Activated naive CD4-positive, alpha-beta T cell treated with anti-CD3 and anti-CD28 coated beads for 36 hours (primary cell): ENCODE results near the gene PDZRN3. TPM values are rescaled to one million over a fixed set of nuclear protein-coding genes. Genes with fewer than 3 reads are reported as not detected.

Experiments
- CTCF ChIA-PET: fragments of 350-600 bp; sonication (Branson Sonifier 250); formaldehyde crosslinking; loops from one replicate; lab custom pipeline; 2021; ENCODE audit warnings: antibody characterized with exemption; lab: Charles Lee
- DNase-seq: peaks from one replicate; pipeline ENCODE4 v3.0.0-alpha.2; 2020
- H3K27ac Mint-ChIP-seq: one replicate; pipeline ENCODE4 v1.8.0; 2021; ENCODE audit warnings: mild to moderate bottlenecking, mixed read lengths
- H3K27me3 Mint-ChIP-seq: one replicate; pipeline ENCODE4 v1.8.0; 2021; ENCODE audit warnings: low read depth, mixed read lengths
- H3K36me3 Mint-ChIP-seq: one replicate; pipeline ENCODE4 v1.8.0; 2021; ENCODE audit warnings: low read depth, mixed read lengths
- H3K4me1 Mint-ChIP-seq: one replicate; pipeline ENCODE4 v1.8.0; 2021; ENCODE audit warnings: low read depth, mixed read lengths
- H3K4me3 Mint-ChIP-seq: one replicate; pipeline ENCODE4 v1.8.0; 2021; ENCODE audit warnings: mild to moderate bottlenecking, moderate library complexity, mixed read lengths
- H3K9me3 Mint-ChIP-seq: one replicate; pipeline ENCODE4 v1.8.0; 2021; ENCODE audit warnings: mixed read lengths
- intact Hi-C: fragments of 100-400 bp; cut with micrococcal nuclease; formaldehyde crosslinking; loops from one replicate; pipeline ENCODE4 v1.15.1; 2023
- total RNA-seq, 2 experiments: library from RNA; stranded (reverse); gene quantifications; one replicate each; pipeline ENCODE4 v1.2.3, GENCODE V29; 2021

PDZRN3 gene
- total RNA-seq, 2 experiments from 2014 or later, result not detected

DNA sequence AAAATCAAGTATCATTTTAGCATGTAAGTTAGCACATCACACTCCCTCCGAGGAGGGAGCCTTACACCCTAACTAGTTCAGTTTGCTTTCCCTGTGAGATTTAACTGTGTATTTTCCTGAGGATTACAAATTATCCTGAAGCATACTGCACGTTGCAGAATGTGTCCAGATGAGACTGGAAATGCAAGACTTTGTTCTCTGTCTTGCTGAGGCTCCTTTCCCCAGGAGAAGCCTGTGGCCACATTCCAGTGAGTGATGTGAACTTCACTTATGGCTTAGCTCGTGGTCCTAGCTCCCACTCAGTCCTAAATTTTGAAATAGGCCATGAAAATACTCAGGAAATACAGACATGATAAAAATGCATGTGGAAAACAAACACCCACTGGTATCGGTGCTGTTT, 23.7 kb downstream of the PDZRN3 start:
- H3K36me3 Mint-ChIP-seq, result no peaks in the 10 kb centered on the region
- H3K27ac Mint-ChIP-seq, result no peak overlapping the region
- no peaks in the 10 kb centered on the region for H3K27me3 Mint-ChIP-seq
- H3K4me1 Mint-ChIP-seq, result no peaks in the 10 kb centered on the region
- DNase-seq, result no peak
- CTCF ChIA-PET, result no interaction called here
- intact Hi-C loops, result no loop called here
- no peaks in the 10 kb centered on the region for H3K9me3 Mint-ChIP-seq
- no peak overlapping the region for H3K4me3 Mint-ChIP-seq

DNA sequence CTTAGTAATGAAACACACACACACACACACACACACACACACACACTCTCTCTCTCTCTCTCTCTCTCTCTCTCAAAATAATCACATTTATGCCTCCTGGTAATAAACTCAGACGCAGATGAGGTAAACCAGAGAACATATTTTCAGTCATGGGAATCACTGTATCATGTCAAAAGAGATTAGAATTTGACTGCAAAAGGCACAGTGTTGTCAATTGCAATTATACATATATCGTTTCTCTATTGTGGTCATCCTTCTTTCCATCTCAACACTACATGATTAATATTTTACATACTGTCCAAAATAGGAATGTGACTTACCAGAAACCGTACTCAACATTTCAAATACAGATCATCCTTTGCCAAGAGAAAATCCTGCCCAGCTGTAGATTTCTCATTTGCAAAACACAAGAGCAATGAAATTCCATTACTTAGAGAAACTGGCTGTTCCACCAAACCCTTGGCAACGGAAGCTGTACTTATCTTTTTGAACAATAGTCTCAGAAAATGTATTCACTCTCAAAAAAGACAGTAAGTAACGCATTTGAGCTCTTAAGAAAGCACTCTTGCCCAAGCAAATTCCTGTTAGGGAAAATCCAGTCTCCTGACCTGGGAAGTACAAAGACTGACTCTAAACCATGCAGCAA, 24.3 kb downstream of the PDZRN3 start:
- no peak overlapping the region for H3K27ac Mint-ChIP-seq
- intact Hi-C loops, result no loop called here
- no peaks in the 10 kb centered on the region for H3K9me3 Mint-ChIP-seq
- CTCF ChIA-PET, result no interaction called here
- H3K27me3 Mint-ChIP-seq, result no peaks in the 10 kb centered on the region
- DNase-seq, result no peak
- no peaks in the 10 kb centered on the region for H3K36me3 Mint-ChIP-seq
- H3K4me1 Mint-ChIP-seq, result no peaks in the 10 kb centered on the region
- no peak overlapping the region for H3K4me3 Mint-ChIP-seq

GRCh38 chr3:73599605-73600004, 25.1 kb downstream of the PDZRN3 start:
- H3K27ac Mint-ChIP-seq, result no peak overlapping the region
- no peak for DNase-seq
- no peaks in the 10 kb centered on the region for H3K9me3 Mint-ChIP-seq
- no peaks in the 10 kb centered on the region for H3K4me1 Mint-ChIP-seq
- CTCF ChIA-PET, result no interaction called here
- H3K4me3 Mint-ChIP-seq, result no peak overlapping the region
- no peaks in the 10 kb centered on the region for H3K27me3 Mint-ChIP-seq
- H3K36me3 Mint-ChIP-seq, result no peaks in the 10 kb centered on the region
- intact Hi-C loops, result no loop called here

DNA sequence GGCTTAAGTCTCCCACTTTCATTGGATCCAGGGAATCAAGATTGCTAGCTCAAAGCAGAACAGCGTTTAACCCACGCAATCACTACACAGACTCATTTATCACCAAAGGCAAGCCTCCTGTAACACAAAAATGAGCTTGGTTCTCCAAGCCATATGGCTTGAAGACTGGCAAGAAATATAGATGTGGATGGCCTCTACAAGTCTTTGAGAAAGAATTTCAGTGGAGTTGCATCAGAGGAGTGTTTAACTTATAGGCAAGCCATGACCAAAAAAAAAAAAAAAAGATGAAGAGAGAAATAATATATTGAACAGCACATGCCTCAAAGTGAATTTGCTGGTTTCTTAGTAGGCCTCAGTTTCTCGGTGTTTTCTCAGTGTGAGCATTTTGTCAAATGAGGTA, 27.3 kb downstream of the PDZRN3 start:
- no peak for DNase-seq
- intact Hi-C loops, result no loop called here
- Mint-ChIP-seq H3K4me3 (no peak overlapping the region), H3K4me1 (no peaks in the 10 kb centered on the region), H3K9me3 (no peaks in the 10 kb centered on the region), H3K27me3 (no peaks in the 10 kb centered on the region), H3K27ac (no peak overlapping the region), H3K36me3 (no peaks in the 10 kb centered on the region)
- CTCF ChIA-PET, result no interaction called here

DNA sequence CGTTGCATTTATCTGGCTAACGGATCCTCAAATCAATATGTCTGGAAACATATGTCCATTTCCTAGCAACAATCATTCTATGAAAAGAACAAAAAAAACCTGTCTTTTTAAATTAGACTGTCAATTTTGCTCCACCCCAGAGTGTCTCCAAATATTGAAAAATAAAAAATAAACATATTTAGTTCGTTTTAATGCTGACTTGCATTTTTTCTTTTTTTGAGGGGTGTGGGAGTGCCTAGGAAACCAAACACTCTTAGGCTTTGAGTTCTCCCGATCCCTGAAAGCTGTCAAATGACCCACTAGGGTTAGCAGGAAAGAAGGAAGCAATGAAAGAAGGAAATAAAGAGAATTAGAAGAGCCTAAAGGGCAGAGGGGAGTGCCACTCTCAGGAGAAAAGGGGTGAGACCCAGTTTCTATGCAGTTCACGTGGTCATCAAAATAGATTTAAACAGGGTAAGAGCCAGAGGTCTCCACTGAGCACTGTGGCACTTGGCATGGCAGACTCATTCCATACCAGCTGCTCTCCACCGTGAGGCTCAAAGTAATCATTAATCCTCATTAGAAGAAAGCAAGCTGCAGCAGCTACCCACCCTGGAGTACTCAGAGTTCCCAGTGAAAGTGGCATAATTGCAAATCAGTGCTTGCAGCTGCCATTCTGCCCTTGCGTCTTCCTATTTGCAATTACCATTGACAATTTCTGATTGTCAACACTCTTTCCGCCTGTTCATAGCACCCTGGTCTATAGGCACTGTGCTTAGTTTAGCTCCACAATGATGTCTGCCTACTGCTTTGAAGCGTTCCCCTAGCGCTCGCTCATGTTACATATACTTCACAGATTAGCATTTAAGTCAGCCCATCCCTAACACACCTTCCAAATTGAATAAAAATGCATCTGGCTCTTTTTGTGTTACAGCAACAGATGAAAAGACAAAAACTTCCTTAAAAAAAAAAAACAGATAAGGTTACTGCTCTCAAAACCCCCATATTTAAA, 32.3 kb downstream of the PDZRN3 start:
- H3K4me3 Mint-ChIP-seq, result no peak overlapping the region
- CTCF ChIA-PET, result no interaction called here

GRCh38 chr3:73591286-73591800, 33.4 kb downstream of the PDZRN3 start:
- Mint-ChIP-seq H3K4me1 (no peaks in the 10 kb centered on the region), H3K4me3 (no peak overlapping the region), H3K9me3 (no peaks in the 10 kb centered on the region), H3K27ac (no peak overlapping the region), H3K36me3 (no peaks in the 10 kb centered on the region), H3K27me3 (peaks cover 3% of the 10 kb centered on the region)
- DNase-seq, result no peak
- intact Hi-C loops, result no loop called here
- CTCF ChIA-PET, result no interaction called here

More for the DNA sequence above, 32.3 kb downstream of the PDZRN3 start:
- no peaks in the 10 kb centered on the region for H3K36me3 Mint-ChIP-seq
- peaks cover 3% of the 10 kb centered on the region for H3K27me3 Mint-ChIP-seq
- H3K4me1 Mint-ChIP-seq, result no peaks in the 10 kb centered on the region
- DNase-seq, result no peak
- intact Hi-C loops, result no loop called here
- no peak overlapping the region for H3K27ac Mint-ChIP-seq
- no peaks in the 10 kb centered on the region for H3K9me3 Mint-ChIP-seq

DNA sequence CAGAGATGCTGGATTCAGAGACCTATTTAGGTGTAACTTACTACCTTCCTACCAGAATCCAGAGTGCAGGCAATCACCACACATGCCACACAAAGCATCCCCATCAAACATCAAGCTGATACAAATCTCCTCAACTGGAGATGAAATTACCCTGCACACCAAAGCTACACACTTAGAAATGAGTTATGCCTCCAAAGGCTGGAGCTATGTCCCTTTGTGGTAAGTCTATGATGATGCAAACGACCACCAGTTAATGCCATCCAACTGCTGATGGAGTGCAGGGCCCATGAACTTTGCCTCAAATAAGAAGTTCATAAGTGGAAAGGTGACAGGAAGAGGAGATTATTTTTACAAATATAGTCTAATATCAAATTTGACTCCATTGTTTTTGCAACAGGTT, 38.1 kb downstream of the PDZRN3 start:
- peaks cover 9% of the 10 kb centered on the region for H3K27me3 Mint-ChIP-seq
- no peak overlapping the region for H3K4me3 Mint-ChIP-seq
- H3K36me3 Mint-ChIP-seq, result no peaks in the 10 kb centered on the region
- H3K9me3 Mint-ChIP-seq, result no peaks in the 10 kb centered on the region
- H3K27ac Mint-ChIP-seq, result no peak overlapping the region
- no peaks in the 10 kb centered on the region for H3K4me1 Mint-ChIP-seq
- intact Hi-C loops, result no loop called here
- CTCF ChIA-PET, result no interaction called here
- no peak for DNase-seq

DNA sequence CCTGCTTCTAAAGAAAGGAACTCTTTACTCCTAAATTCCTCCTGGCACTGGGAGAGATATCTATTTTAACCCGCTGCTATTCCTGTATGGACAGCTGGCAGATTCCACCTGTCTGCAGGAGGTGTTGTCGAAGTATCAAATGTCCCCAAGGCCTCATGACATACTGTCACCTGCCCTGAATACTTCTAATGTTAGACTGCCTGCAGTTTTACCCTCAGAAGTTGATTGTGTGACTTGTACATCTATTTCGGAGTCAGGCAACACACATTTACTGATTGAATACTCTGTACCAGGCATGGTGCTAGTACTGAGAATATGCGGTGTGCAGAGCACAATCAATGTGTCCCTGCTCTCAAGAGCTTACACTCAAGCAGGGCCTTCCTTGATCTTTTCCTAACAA, 38.6 kb downstream of the PDZRN3 start:
- H3K36me3 Mint-ChIP-seq, result no peaks in the 10 kb centered on the region
- no peaks in the 10 kb centered on the region for H3K4me1 Mint-ChIP-seq
- H3K9me3 Mint-ChIP-seq, result no peaks in the 10 kb centered on the region

GRCh38 chr3:73584873-73585272, 39.9 kb downstream of the PDZRN3 start:
- DNase-seq, result no peak
- H3K36me3 Mint-ChIP-seq, result no peaks in the 10 kb centered on the region
- H3K27me3 Mint-ChIP-seq, result peaks cover 6% of the 10 kb centered on the region
- intact Hi-C loops, result no loop called here
- no peak overlapping the region for H3K27ac Mint-ChIP-seq
- no peaks in the 10 kb centered on the region for H3K4me1 Mint-ChIP-seq
- CTCF ChIA-PET, result no interaction called here
- H3K4me3 Mint-ChIP-seq, result no peak overlapping the region
- H3K9me3 Mint-ChIP-seq, result no peaks in the 10 kb centered on the region

More for the DNA sequence above, 38.6 kb downstream of the PDZRN3 start:
- no peak for DNase-seq
- intact Hi-C loops, result no loop called here
- Mint-ChIP-seq H3K4me3 (no peak overlapping the region), H3K27ac (no peak overlapping the region), H3K27me3 (peaks cover 9% of the 10 kb centered on the region)
- CTCF ChIA-PET, result no interaction called here

GRCh38 chr3:73582535-73582934, 42.2 kb downstream of the PDZRN3 start:
- H3K4me3 Mint-ChIP-seq, result no peak overlapping the region
- no peaks in the 10 kb centered on the region for H3K4me1 Mint-ChIP-seq
- H3K27me3 Mint-ChIP-seq, result peaks cover 9% of the 10 kb centered on the region
- intact Hi-C loops, result no loop called here
- H3K9me3 Mint-ChIP-seq, result peaks cover 4% of the 10 kb centered on the region
- DNase-seq, result no peak
- no peaks in the 10 kb centered on the region for H3K36me3 Mint-ChIP-seq
- CTCF ChIA-PET, result no interaction called here
- no peak overlapping the region for H3K27ac Mint-ChIP-seq

DNA sequence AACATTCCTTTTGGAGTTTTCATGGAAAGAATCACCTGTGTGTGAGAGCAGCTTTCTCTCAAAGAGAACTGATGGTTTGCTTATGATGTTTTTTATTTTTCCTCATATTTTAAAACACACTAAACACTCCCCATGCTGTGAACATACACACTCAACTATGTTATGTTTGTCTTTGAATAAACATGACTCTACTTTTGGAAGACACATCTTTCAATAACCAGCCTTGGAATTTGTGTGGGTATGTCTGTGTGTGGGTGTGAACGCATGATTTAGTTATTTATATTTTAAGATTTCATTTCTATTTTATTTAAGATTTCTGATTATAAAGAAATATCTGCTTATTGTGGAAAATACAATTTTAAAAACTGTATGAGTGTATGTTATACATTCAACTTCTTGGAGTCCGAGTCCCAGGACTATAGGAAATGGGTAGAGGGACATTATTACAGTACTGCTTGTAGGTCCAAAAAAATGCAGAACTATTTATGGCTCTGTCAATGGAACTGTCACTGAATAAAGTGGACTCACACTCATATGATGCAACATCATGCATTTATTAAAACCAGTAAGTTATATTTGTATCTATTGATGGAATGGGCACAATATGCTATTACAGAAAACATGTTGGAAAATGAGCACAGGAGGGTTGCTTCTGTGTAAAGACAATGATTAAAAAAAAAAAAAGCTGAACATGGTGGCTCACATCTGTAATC, 43.5 kb downstream of the PDZRN3 start:
- CTCF ChIA-PET, result interaction anchor here (0.6 kb wide), 1 partner anchor 1849 kb away, joined by 3 read pairs; no protein-coding TSS in a partner anchor
- H3K4me3 Mint-ChIP-seq, result no peak overlapping the region
- H3K4me1 Mint-ChIP-seq, result no peaks in the 10 kb centered on the region

DNA sequence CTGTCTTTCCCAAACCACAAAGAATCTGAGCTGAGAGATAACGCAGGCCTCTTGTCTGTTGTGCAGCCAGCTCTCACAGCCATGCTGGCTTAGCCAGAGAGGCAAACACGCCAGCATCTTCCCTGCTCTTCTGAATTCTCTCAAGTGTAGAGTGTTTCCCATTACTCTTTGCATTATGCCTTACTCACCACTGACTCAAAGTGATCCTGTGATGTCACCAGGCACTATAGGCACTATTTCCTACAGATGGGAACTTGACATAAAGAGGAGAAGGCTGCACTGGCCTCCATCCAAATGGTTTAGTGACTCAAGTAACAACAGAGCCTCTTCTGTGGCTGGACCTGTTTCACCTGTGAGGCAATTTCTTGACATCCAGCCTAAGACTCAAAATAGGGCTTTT, 44.4 kb downstream of the PDZRN3 start:
- no peak overlapping the region for H3K27ac Mint-ChIP-seq
- peaks cover 4% of the 10 kb centered on the region for H3K9me3 Mint-ChIP-seq
- H3K4me3 Mint-ChIP-seq, result no peak overlapping the region
- CTCF ChIA-PET, result no interaction called here
- no peaks in the 10 kb centered on the region for H3K36me3 Mint-ChIP-seq
- H3K27me3 Mint-ChIP-seq, result peaks cover 11% of the 10 kb centered on the region
- DNase-seq, result peak; percentile 35
- intact Hi-C loops, result no loop called here
- H3K4me1 Mint-ChIP-seq, result no peaks in the 10 kb centered on the region

More for the DNA sequence above, 43.5 kb downstream of the PDZRN3 start:
- no peak overlapping the region for H3K27ac Mint-ChIP-seq
- H3K27me3 Mint-ChIP-seq, result peaks cover 11% of the 10 kb centered on the region
- no peak for DNase-seq
- H3K36me3 Mint-ChIP-seq, result no peaks in the 10 kb centered on the region
- intact Hi-C loops, result no loop called here
- peaks cover 4% of the 10 kb centered on the region for H3K9me3 Mint-ChIP-seq
